Measurements from ENCODE around the gene ZNF687.

ZNF687 gene

GRCh38 chr1:151334822-151335221 lies 52.7 kb downstream of the ZNF687 start:
- H3K4me3 Mint-ChIP-seq: no peak overlapping the region
- H3K27me3 Mint-ChIP-seq: no peaks in the 10 kb centered on the region
- no peak for ATAC-seq (replicated peaks)

GRCh38 chr1:151336556-151336955 lies 54.5 kb downstream of the ZNF687 start:
- Mint-ChIP-seq H3K27me3 (no peaks in the 10 kb centered on the region), H3K4me1 (ENCODE audit: low read depth in 2 of 2) (peaks cover 5 to 6% of the 10 kb centered on the region in 2 donors), H3K9me3 (no peaks in the 10 kb centered on the region), H3K36me3 (ENCODE audit: insufficient read depth) (peaks cover 2% of the 10 kb centered on the region), H3K27ac (peak overlapping the region in 1 of 2 donors; percentile 5), H3K4me3 (no peak overlapping the region)
- DNase-seq: no peak
- ATAC-seq (replicated peaks): no peak

More at GRCh38 chr1:151334822-151335221, 52.7 kb downstream of the ZNF687 start:
- Mint-ChIP-seq H3K36me3 (ENCODE audit: insufficient read depth) (peaks cover 2% of the 10 kb centered on the region), H3K4me1 (ENCODE audit: low read depth in 2 of 2) (peaks cover 0 to 1% of the 10 kb centered on the region in 2 donors), H3K27ac (no peak overlapping the region), H3K9me3 (no peaks in the 10 kb centered on the region)
- no peak for DNase-seq

GRCh38 chr1:151340870-151341754 lies 59.0 kb downstream of the ZNF687 start:
- peak; percentile 51 to 59 (median 54) for DNase-seq
- H3K4me1 Mint-ChIP-seq (ENCODE audit: low read depth in 2 of 2): peaks cover 16 to 18% of the 10 kb centered on the region in 2 donors
- peak overlapping the region in 1 of 2 donors; percentile 5 for H3K27ac Mint-ChIP-seq
- H3K9me3 Mint-ChIP-seq: no peaks in the 10 kb centered on the region
- peak; percentile 90 for ATAC-seq (replicated peaks)
- H3K27me3 Mint-ChIP-seq: no peaks in the 10 kb centered on the region
- H3K4me3 Mint-ChIP-seq: no peak overlapping the region
- H3K36me3 Mint-ChIP-seq (ENCODE audit: insufficient read depth): peaks cover 36% of the 10 kb centered on the region
